GM11168 (cell line): Measurements from ENCODE around the gene BPNT1.

Experiments used
- in situ Hi-C: fragments of 300-500 bp; cut with MboI; formaldehyde crosslinking; loops from one replicate; pipeline ENCODE4 v1.12.0; 2022; ENCODE audit warnings: low sequenced_read_pairs; ENCODE audit not compliant: unreplicated experiment

Gene BPNT1

GRCh38 chr1:220019071-220019470 is 70.5 kb downstream of the BPNT1 start:
- in situ Hi-C loops, result no loop called here

DNA sequence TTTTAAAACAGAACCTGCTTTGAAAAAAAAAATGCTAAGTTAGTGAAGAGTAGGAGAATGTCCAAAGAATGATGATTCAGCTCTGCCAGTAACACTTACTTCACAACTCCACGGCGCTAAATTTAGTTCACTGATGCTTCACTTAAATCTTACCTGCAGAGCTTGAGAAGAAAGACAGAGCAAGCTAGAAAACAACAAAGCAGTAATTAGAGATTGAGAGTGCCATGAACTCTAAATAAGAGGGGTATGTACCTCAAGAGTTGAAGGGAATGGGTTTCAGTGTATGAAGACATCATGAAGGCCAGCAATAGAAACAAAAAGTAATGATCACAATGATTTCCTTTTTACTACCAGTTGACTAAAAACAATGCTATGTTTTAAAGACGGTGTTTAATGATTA is 76.1 kb downstream of the BPNT1 start:
- in situ Hi-C loops, result no loop called here

- in situ Hi-C loops, result no loop called here
These were observed 77.3 kb downstream of the BPNT1 start for GRCh38 chr1:220012259-220012658.

- in situ Hi-C loops, result no loop called here
These were observed 78.0 kb downstream of the BPNT1 start for GRCh38 chr1:220011620-220012019.
